ENCODE data around the gene NRL. TPM values are rescaled to one million over a fixed set of nuclear protein-coding genes. Genes with fewer than 3 reads are reported as not detected.

NRL gene
- total RNA-seq, 1 experiment from 2014 or later = 0.66 TPM

DNA sequence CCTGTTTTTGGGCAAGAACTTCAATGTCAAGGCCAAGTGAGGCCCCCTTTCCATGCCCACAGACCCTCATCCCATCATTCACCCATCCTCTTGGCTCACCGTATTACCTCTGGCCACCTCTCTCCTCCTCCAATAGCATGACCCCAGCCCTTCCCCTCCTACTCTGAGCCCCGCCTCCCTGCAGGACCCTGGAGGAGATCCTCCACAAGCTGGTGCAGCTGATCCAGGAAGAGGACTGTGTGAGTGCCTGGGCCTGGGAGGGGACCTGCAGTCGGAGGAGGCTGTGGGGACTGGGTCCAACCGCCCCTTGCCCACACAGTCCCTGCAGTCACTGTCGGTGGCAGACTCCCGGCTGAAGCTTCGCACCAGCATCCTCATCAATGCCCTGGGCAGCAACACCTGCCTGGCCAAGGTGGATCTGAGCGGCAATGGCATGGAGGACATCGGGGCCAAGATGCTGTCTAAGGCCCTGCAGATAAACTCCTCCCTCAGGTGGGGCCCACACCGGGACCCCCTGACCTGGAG is 55.7 kb downstream of the NRL start:
- Histone ChIP-seq H3K9me3 (ENCODE audit: control insufficient read depth in 1 of 2, insufficient read depth in 1 of 2, low read depth in 1 of 2, low read length in 2 of 2) (no peaks in the 10 kb centered on the region), H3K36me3 (ENCODE audit: control insufficient read depth in 1 of 2, insufficient read depth in 2 of 2, low read length in 2 of 2) (no peaks in the 10 kb centered on the region), H3K27ac (ENCODE audit: low read depth, low read length) (no peak overlapping the region), H3K4me1 (ENCODE audit: control insufficient read depth in 1 of 2, insufficient read depth in 2 of 2, low read length in 2 of 2) (no peaks in the 10 kb centered on the region), H3K9ac (ENCODE audit: low read length) (no peak overlapping the region), H3K9me2 (ENCODE audit: insufficient read depth) (no peaks in the 10 kb centered on the region), H3K79me2 (ENCODE audit: insufficient read depth, low read length) (no peaks in the 10 kb centered on the region), H4K20me1 (ENCODE audit: insufficient read depth) (no peaks in the 10 kb centered on the region), H3K4me3 (replicated peaks in 1 of 2; ENCODE audit: low read depth in 1 of 2, low read length in 2 of 2) (no peak overlapping the region), H2AFZ (ENCODE audit: low read depth, low read length, poor library complexity, severe bottlenecking) (no peak overlapping the region), H3K4me2 (ENCODE audit: low read length) (no peak overlapping the region), H3K27me3 (ENCODE audit: insufficient read depth, low read length) (no peaks in the 10 kb centered on the region)
- TF ChIP-seq ZFX (IDR thresholded peaks at IDR 0.05) (no peak), POLR2A (IDR thresholded peaks at IDR 0.05; ENCODE audit: borderline replicate concordance, extremely low read depth, insufficient read depth, insufficient read length) (no peak), ELF1 (IDR thresholded peaks at IDR 0.05; ENCODE audit: borderline replicate concordance, low read depth) (no peak), TCF7L2 (IDR thresholded peaks at IDR 0.05; ENCODE audit: borderline replicate concordance, extremely low read depth, insufficient read depth, insufficient read length) (no peak), SP1 (IDR thresholded peaks at IDR 0.05; ENCODE audit: low read depth) (no peak), POLR2AphosphoS5 (IDR thresholded peaks at IDR 0.05; ENCODE audit: low read depth, low read length) (no peak), CBX3 (IDR thresholded peaks at IDR 0.05; ENCODE audit: low read depth) (no peak), SIN3A (IDR thresholded peaks at IDR 0.05; ENCODE audit: low read depth) (no peak)
- TF ChIP-seq, protein P1, sequence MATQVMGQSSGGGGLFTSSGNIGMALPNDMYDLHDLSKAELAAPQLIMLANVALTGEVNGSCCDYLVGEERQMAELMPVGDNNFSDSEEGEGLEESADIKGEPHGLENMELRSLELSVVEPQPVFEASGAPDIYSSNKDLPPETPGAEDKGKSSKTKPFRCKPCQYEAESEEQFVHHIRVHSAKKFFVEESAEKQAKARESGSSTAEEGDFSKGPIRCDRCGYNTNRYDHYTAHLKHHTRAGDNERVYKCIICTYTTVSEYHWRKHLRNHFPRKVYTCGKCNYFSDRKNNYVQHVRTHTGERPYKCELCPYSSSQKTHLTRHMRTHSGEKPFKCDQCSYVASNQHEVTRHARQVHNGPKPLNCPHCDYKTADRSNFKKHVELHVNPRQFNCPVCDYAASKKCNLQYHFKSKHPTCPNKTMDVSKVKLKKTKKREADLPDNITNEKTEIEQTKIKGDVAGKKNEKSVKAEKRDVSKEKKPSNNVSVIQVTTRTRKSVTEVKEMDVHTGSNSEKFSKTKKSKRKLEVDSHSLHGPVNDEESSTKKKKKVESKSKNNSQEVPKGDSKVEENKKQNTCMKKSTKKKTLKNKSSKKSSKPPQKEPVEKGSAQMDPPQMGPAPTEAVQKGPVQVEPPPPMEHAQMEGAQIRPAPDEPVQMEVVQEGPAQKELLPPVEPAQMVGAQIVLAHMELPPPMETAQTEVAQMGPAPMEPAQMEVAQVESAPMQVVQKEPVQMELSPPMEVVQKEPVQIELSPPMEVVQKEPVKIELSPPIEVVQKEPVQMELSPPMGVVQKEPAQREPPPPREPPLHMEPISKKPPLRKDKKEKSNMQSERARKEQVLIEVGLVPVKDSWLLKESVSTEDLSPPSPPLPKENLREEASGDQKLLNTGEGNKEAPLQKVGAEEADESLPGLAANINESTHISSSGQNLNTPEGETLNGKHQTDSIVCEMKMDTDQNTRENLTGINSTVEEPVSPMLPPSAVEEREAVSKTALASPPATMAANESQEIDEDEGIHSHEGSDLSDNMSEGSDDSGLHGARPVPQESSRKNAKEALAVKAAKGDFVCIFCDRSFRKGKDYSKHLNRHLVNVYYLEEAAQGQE (IDR thresholded peaks at IDR 0.05; ENCODE audit: low read depth) = no peak
- TF ChIP-seq, protein P2, sequence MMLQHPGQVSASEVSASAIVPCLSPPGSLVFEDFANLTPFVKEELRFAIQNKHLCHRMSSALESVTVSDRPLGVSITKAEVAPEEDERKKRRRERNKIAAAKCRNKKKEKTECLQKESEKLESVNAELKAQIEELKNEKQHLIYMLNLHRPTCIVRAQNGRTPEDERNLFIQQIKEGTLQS (IDR thresholded peaks at IDR 0.05) = no peak
- TF ChIP-seq, protein P3, sequence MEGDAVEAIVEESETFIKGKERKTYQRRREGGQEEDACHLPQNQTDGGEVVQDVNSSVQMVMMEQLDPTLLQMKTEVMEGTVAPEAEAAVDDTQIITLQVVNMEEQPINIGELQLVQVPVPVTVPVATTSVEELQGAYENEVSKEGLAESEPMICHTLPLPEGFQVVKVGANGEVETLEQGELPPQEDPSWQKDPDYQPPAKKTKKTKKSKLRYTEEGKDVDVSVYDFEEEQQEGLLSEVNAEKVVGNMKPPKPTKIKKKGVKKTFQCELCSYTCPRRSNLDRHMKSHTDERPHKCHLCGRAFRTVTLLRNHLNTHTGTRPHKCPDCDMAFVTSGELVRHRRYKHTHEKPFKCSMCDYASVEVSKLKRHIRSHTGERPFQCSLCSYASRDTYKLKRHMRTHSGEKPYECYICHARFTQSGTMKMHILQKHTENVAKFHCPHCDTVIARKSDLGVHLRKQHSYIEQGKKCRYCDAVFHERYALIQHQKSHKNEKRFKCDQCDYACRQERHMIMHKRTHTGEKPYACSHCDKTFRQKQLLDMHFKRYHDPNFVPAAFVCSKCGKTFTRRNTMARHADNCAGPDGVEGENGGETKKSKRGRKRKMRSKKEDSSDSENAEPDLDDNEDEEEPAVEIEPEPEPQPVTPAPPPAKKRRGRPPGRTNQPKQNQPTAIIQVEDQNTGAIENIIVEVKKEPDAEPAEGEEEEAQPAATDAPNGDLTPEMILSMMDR (IDR thresholded peaks at IDR 0.05 in 2 of 3, conservative IDR thresholded peaks at IDR 0.05 in 1 of 3; ENCODE audit: borderline replicate concordance in 1 of 3, insufficient read depth in 1 of 3, low read depth in 2 of 3, low read length in 2 of 3) = no peak
- no peak for DNase-seq (ENCODE audit: low read depth, low spot score)
- intact Hi-C loops (cut with micrococcal nuclease) = loop anchor here (1.0 to 5.0 kb wide), 5 partner anchors 31 to 238 kb away; partner anchors contain the start of genes DHRS1, IRF9 and NOP9
- ChIA-PET RAD21 (ENCODE audit: low non-redundant PET in 1 of 2, low total read pairs in 2 of 2, uncharacterized antibody in 2 of 2, unreplicated experiment in 2 of 2) (interaction anchor here (0.8 to 3.0 kb wide), 10 partner anchors 30 to 249 kb away, joined by 3 to 35 read pairs (median 5); partner anchors contain the start of genes PCK2 (in 2 of the 2), CIDEB (in 1 of the 2), DCAF11 (in 1 of the 2) and NRL (in 1 of the 2)), CTCF (interaction anchor here (0.7 to 5.7 kb wide), 19 partner anchors 8 to 249 kb away, joined by 3 to 149 read pairs (median 7); partner anchors contain the start of genes CHMP4A, CIDEB, CPNE6 and DCAF11), POLR2A (interaction anchor here (0.9 to 4.0 kb wide), 4 partner anchors 33 to 56 kb away, joined by 7 to 38 read pairs (median 9); partner anchors contain the start of genes DCAF11, NRL and PCK2)
- BruUV-seq (replicated peaks) = no TSS peak
- 0 out of 2 replicates have a peak, but pooled peaks have one; percentile 26 for ATAC-seq

Measured in HCT116 (cell line).